ENCODE results near the gene PTPRM.

Gene PTPRM

DNA sequence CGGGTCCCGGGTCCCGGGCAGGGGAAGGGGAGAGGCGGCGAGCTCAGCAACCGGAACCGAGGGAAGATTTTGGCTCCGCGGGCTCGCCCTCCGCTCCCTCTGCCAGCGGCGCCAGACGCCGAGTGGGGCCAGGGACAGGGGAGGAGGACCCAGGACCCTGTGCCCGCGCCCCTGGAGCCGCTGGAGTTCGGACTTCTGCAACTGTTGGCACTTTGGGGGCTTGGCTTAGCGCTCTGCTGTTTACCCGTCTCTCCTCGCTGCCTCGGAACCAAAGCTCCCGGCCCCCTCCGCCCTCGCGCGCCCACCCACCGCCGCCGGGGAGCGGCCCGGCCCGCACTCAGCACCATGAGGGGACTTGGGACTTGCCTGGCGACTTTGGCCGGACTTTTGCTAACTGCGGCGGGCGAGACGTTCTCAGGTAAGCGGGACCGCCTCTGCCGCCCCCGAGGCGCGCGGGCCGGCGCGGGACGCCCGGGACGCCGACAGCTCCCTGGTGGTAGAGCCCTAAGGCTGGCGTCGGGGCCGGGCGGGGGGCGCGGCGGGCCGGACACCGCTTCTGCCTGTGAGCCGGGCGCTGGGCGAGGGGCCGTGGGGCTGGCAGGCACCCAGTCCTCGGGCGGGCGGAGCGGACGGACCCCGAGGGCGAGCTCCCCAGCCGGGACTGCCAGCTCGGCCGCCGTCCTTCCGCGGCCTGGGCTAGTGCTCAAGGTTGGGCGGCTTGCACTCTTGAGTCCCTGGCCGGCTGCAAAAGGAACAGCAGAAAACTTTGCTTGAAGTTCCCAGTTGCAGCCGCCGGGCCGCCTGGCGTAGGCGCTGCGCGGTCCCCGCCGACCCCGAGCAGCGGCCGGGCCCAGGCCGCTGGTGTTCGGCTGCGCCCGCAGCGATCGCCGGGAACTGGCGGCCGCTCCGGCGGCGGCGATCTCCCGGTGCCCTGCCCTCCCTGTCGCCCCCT is 634 bp downstream of the PTPRM start:
- DNase-seq (ENCODE audit: low spot score) (peak; percentile 80), FAIRE-seq (no peak)

DNA sequence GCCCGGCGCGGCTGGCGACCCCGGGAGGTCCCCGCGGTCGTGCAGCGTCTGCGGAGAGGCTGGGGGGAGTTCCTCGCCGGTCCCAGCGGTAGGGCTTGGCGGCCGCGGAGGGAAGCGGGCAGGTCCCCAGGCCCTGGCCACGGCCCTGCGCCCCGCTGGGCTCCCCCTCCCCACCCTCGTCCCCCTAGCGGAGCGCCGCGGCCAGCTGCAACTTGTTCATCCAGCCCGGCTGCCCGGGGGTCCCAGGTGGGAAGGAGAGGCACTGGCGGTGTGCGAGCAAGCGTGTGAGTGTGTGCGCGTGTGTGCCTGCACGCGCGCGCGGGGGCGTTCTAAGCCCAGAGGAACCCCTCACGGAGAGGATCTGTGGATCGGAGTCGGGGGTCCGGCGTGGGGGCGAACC is 1.3 kb downstream of the PTPRM start:
- DNase-seq (ENCODE audit: low spot score) (peak; percentile 70), FAIRE-seq (peak; percentile 74)

DNA sequence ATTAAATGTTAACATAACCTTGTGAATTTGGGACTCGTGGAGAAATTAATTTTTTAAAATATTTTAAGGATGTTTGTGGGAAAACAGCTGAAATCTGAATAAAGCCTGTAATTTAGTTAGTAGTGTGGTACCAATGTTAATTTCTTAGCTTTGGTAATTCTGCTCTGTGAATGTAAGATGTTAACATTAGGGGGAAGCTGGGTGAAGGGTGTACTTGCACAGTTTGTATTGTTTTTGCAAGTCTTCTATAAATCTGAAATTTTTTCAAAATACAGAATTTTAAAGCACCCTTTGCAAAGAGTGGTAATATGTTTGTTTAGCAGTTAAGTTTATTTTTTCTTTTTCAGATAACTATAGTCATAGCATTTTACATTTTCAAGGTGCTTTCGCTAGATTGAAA is 4.5 kb downstream of the PTPRM start:
- DNase-seq (ENCODE audit: low spot score) (no peak), FAIRE-seq (no peak)

DNA sequence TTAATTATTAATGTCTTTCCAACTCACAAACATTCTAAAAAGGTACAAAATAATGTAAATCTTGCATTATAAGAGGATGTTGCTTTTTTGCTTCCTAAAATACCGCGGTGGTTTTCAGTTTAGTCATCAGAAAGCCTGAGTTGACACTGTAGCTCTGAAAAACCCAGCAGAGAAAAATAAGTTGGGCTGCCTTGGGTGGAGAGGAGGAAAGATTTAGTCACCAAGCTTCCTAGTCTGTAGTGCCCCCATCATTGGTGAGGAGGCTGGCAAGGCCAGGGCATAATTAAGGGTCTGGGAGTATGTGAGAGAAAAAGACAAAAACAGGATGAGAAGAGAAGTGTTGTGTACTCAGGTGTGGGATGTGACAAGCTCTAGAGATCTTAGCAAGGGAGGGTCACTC is 5.7 kb downstream of the PTPRM start:
- no peak for DNase-seq (ENCODE audit: low spot score)
- no peak for FAIRE-seq

DNA sequence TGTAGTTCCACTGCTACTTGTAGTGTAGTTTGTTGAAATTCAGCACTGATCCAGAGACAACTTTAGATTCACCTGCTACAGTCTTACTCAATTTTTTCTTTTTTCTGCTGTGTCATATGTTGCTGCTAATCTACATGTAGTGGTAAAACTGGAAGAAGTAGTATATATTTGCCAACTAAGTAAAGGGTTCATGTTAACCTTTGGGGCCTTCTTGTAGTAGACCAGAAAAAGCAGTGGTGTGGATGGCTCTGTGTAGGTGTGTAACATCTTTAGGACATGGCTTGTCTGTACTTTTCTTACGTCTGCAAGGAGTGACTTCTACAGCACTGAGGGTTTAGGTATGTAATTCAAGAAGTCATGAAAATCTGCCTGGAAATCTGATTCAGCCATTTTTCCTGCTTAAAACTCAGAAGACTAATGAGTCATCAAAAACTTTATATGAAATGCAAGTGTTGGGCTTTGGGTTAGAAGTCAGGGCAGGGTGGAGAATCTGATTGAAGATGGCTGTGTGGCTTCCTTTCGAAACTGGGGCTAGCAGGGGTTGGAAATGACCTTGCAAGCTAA is 8.4 kb downstream of the PTPRM start:
- DNase-seq (ENCODE audit: low spot score) = no peak
- FAIRE-seq = peak; percentile 79

DNA sequence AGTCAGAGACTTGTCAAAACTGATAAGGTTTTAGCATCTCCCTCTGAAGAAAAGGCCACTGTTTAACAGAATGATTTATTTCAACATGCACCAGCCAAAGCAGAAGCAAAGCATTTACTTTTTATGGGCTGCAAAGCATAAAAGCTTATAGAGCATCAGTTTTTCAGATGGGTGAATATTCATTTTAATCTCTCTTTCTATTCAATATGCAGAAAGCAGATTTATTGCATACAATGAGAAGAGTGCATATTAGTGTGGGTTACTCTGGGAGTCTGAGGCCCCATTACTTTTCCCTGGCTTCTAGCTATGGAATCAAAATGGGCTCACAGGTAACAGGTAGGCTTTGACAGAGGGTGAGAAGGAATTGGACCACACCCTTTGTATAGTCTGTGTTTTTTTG is 9.0 kb downstream of the PTPRM start:
- DNase-seq (ENCODE audit: low spot score) (no peak), FAIRE-seq (no peak)

DNA sequence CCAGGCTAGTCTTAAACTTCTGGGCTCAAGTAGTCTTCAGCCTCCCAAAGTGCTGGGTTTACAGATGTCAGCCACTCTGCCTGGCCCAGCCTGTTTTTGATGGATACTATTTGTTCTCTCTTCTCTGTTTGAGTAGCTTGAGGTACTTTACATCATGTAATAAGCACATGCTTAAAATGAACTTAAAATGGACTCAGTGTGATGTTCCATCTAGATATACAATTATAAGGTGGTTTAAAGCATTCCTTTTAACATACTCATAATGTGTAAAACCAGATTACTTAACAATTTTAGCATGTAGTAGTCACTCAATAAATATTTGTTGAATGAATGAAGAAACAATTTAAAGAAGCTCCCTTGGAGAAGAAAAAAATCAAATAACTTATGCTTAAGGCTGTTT is 9.6 kb downstream of the PTPRM start:
- FAIRE-seq (no peak), DNase-seq (ENCODE audit: low spot score) (no peak)

DNA sequence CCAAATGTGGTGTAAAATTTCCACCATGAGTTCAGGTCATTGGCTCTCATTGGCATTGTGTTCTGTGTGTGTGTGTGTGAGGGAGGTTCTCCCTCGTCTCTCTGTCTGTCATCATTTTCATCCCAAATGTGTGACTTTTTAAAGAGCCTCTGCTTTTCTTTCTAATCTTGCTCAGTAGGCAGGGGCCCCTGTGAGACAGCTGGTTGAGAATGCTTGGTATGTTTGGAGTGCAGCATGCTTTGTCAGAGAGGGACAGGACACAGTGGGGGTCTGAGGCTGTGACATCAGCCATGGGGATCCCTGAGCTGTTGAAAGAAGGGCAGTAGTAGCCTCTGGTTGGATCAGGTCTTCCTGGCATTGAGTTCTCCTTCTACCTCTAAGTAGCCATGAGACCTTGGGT is 10.6 kb downstream of the PTPRM start:
- FAIRE-seq = no peak

DNA sequence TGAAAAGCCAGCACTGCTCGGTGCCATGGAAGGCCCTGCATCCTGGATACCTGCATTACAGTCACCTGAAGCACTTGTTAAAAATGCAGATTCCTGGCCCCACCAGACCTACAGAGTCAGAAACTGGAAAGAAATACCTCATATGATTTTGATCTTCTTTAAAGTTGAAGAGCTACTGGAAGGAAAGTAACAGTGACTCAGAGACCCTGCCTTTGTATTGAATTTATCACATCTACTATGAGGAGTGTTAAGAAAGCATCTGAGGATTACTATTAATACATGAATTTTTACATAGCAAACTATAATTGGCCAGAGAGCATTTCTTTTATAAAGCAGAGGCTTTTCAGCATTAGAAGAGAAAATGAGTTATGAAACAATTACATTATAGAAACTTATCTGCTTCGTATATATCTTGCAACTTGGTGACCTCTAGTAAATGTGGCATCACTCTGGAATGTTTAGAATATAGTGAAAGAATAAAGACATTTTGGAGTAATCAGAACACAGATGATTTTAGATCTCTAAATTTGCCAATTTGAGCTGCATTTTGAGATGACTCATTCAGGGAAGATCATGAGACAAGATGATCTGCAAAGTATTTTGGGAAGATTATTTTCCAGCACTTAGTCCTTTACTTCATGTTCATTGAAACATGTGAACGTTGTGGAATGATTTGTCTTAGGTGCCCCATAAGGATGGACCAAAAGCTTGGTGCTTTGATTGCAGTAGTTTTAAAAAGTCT is 12.2 kb downstream of the PTPRM start:
- FAIRE-seq = no peak

More for the DNA sequence above, 10.6 kb downstream of the PTPRM start:
- peak; percentile 66 for DNase-seq (ENCODE audit: low spot score)

DNA sequence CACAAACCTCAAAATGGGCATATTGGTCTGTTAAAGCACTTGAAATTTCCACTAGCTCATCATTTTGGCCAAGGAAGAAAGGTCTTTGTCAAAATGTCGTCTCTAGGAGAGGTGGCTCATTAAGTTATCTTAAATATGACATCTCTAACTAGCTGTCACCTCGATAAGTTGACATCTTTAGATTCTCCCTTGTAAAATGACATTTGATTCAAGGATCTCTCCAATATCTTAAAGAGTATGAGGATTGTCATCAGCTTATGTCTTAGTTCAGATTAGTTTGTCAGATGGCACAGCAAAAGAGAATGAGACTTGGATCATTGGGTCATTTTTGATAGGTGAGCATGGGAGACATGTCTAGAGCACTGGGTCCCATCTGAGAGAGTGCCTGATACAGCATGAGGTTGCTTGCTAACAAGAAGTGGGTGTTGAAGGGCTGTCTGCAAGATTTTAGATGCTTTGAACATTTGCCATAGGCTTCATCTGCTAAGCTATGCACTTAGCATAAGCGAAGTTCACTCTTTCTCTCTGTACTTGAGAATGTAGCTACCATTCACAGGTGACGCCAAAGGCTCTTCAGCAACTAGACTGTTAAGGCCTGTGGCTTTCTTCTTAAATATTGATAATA is 12.9 kb downstream of the PTPRM start:
- peak; percentile 74 for FAIRE-seq
- DNase-seq (ENCODE audit: low spot score) = no peak

More for the DNA sequence above, 12.2 kb downstream of the PTPRM start:
- DNase-seq (ENCODE audit: low spot score) = no peak

DNA sequence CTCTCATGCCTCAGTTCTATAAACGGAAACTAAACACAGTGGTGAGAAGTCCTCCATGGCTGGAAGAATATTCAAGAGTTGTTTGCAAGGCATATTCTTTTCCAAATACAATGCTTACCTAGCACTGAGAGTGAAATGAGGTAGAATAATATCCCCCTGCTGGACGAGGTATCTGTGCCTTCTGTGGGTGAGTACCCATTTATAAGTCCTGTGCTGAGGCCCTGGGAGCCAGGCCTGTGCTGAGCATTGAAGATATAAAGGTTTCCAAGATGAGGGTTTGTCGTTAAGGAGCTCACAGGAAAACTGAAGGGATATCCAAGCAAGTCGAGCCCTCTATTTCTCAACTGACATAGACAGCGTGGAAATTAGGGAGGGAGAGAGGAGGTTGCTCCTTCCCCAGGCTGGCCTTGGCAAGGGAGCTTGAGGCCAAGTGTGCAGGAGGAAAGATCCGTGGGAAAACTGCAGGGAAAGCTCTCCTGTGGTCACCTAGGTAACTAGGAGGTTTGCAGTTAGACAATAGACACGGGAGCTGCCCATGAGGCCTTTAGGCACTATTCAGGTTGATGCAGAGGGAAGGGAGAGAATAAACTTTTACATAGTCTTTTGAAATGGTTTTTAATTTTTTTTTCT is 17.6 kb downstream of the PTPRM start:
- FAIRE-seq (peak; percentile 17), DNase-seq (ENCODE audit: low spot score) (no peak)

DNA sequence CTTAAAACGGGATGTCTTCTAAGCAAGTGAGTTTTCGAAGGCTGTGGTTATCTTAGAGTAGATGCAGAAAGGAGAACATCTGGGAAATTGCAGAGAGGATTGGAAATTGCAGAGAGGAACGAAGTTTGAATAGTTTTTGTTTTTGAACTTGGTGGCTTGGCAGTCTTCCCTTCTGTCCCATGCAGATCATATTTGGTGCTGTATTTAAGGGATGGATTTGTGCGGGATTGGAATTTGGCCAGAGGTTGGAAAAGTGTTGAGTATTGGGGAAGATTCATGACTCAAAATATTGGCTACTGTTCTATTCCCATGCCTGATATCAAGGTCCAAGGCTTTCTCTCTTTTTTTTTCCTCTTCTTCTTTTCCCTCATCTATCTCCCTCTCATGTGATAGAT is 18.2 kb downstream of the PTPRM start:
- FAIRE-seq (no peak), DNase-seq (ENCODE audit: low spot score) (no peak)

DNA sequence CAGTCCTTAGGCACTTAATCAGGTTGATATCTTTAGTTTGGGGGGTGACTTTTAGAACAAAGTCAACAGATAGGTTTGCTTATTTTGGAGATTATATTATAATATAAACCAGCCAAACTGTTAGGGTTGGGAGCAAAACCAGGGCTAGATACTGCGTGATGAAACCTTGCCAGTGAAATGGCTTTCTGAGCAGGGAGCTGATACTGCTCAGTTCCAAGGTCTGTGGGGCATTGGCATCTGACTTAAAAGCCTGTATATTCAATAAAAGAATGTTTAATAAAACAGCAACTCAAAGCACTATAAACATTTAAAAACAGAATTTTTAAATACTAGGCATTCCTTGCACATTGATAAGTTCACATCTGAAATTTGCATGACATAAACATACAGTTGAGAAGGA is 19.3 kb downstream of the PTPRM start:
- DNase-seq (ENCODE audit: low spot score) = no peak
- no peak for FAIRE-seq

DNA sequence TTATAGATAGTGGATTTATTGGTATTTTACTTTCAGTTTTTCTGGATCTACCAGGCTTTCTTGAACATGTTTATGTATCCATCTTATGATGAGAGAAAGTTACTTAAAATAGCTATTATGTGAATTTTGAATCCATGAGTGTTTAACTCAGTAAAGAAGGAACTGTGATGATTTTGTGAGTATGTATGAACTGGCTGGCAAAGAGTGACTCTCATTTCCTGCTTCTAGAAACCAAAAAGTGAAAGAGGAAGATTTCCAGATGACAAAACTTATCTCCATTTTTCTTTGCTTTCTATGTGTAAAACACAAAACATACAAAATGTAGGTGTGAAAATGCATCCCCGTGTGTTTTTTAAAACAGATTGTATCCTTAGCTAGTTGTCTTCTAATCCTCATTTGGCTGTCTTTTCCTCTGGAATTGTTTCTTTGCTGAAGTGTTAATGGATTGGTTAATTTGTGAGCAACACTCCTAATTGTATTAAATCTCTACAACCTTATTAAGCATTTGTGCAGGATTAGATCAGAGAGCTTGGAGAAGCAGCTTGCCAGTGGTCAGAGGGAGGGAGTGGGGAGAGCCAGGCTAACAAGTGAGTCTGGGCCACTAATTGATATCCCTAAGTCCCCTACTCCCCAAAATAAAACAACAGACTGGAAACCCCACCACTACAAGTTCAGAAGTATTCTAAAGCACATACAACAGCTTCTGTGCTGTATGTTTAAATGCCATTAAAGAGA is 23.9 kb downstream of the PTPRM start:
- FAIRE-seq (peak; percentile 76), DNase-seq (ENCODE audit: low spot score) (no peak)

DNA sequence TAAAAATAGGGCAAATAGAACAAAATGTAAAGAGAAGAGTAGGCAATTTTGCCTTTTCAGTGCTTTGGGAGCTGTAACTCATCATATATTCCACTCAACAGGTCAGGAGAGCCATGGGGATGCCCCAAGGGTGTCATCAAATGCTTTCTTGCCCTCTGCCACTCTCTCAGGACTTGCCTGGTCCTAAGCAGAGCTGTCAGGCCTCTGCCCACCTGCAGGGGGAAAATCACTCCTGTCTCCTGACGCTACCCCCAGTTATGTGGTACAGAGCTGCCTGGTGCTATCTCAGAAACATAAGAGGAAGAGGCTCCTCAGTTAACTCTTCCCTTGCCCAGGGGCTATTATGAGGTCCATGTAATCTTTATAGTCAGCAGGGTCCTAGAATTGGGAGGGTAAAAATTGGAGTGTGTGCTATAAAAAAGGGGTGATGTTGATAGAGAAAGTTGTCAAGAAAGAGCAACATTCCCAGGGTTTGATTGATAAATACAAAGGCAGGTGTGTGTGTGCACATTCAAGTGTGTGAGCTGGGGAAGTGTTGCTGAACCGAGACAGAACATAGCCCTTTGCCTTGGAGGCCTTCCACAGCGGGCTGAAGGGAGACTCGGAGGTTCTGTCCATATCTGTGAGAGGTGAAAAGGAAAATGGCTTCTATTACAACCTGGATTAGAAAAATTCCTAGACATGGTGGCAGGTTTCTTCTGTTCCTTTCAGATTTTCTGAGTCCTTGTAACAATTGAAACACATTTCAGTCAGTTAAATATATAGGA is 25.4 kb downstream of the PTPRM start:
- FAIRE-seq (peak; percentile 58), DNase-seq (ENCODE audit: low spot score) (no peak)

DNA sequence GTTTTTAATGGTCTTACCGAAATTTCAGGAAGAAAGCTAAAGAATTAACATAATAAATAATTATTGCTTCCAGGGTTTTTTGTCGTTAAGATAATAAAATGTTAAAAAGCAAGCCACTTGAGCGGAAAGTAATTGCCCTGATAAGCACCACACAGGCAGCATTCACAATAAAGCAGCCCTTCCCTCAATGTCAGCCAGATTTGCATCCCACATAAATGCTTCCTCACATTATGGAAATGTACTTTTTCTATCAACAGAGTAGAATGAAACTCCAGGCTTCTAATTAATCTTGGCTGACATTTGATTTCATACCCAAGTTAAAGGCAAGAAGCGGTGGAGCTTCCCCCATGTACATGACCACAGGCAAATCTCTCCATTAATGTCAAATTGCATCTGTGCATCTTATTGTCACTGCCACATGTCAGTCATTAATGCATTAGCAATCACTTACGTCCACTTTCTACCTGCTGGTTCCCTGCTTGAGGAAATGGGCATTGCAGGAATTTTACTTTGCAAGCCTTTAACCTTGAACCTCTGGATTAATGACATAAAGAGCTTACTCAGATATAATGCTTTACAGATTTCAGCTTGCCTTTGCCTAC is 26.2 kb downstream of the PTPRM start:
- DNase-seq (ENCODE audit: low spot score) = no peak
- no peak for FAIRE-seq

DNA sequence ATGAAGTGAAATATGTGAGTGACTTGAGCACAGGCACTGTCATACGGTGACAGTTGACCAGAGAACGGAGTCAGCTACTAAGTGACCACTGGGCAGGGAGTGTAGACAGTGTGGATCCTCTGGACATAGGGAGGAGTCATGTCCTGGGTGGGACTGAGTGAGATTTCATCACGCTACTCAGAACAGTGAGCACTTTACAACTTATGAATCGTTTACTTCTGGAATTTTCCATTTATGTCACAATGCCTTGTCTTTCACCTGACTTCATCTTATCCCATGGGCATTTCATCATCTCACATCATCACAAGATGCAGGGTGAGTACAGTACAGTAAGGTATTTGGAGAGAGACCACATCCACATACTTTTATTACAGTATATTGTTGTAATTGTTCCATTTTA is 29.0 kb downstream of the PTPRM start:
- no peak for DNase-seq (ENCODE audit: low spot score)
- no peak for FAIRE-seq

DNA sequence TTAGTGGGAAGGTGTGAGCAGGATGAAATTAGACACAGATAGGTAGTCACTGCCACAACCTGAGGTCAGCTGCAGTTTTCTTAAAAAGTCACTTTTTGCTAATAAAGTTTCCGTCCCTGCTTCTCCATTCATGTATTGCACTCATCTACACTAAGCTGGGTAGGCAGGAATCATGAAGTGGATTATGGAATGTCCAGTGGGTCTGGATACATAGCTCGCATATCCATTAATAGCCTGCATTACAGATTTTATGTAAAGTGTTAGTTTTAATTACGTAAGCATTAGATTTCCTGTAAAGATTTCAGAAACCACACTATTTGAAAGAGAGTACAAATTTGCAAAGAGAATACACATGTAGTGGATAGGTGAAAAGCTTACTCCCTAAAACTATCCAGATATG is 30.4 kb downstream of the PTPRM start:
- FAIRE-seq (peak; percentile 59), DNase-seq (ENCODE audit: low spot score) (no peak)
